Measurements from ENCODE around the gene TTLL10. TPM values are rescaled to one million over a fixed set of nuclear protein-coding genes. Genes with fewer than 3 reads are reported as not detected.
A peak's percentile ranks its signal among the peaks of the same experiment; 100 is the strongest.

TTLL10 gene
- total and polyA plus RNA-seq, 7 experiments from 2014 or later = 0.58 to 0.80 TPM; not detected in 5

DNA sequence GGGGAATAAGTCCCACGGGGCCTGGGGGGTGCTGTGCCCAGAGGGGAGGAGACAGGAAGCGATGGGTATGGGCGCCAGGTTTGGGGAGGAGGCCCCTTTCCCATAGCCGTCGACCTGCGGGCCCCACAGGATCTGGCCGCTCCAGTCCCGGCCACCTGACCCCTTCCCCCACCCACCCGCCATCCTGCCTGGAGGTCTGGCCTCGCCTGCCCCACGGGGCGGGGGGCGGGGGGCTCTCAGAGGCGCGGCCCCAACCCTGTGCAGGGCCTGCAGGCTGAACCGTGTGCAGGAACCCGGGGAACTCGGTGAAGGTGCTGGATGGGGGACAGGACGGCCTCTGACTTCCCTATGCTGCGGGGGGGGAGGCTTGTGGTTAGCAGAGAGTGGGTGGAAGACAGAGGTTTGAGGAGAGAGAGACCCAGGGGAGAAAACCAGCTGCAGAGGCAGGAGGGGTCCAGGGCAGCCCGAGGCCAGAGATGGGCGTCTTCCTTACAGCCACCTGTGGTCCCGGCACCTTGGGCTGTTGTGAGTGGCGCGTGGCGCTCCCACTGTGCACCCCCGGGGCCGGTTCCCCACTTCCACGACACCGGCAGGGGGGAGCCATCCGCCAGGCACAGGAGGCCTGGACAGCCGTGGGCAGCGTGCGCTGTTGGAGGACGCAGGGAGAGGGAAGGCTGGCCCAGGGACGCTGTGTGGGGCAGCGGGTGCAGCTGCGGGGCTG is 35.2 kb downstream of the TTLL10 start:
- Histone ChIP-seq H3K27me3 (ENCODE audit: control insufficient read depth in 2 of 2, insufficient read depth in 2 of 2, low read length in 2 of 2) (no peaks in the 10 kb centered on the region), H3K4me3 (ENCODE audit: low read length) (no peak overlapping the region), H3K36me3 (ENCODE audit: control insufficient read depth in 2 of 3, insufficient read depth in 3 of 3, low read length in 3 of 3) (no peaks in the 10 kb centered on the region), H3K27ac (ENCODE audit: low read depth, low read length) (no peak overlapping the region), H3K4me1 (ENCODE audit: control insufficient read depth in 2 of 2, insufficient read depth in 2 of 2, low read length in 2 of 2) (peaks cover 18 to 21% of the 10 kb centered on the region in 2 donors), H3K9me3 (ENCODE audit: control insufficient read depth in 2 of 3, low read length in 3 of 3) (no peaks in the 10 kb centered on the region)
- Mint-ChIP-seq H3K27ac (peak overlapping the region in 1 of 9 donors; percentile 96), H3K9me3 (peaks cover 0 to 2% (median 0%) of the 10 kb centered on the region in 11 donors), H3K27me3 (no peaks in the 10 kb centered on the region), H3K36me3 (peaks cover 0 to 3% (median 0%) of the 10 kb centered on the region in 5 donors), H3K4me1 (peaks cover 6 to 29% (median 14%) of the 10 kb centered on the region in 7 donors), H3K4me3 (peak overlapping the region; percentile 59 to 90 (median 78))
- ATAC-seq (peak; percentile 39), DNase-seq (peak in 2 of 9 donors; percentile 14 to 69)
- intact Hi-C loops (cut with micrococcal nuclease) = loop anchor here in 1 of 2 donors (1.0 to 5.0 kb wide), 3 partner anchors 37 to 72 kb away; partner anchors contain the start of gene TTLL10
- POLR2A ChIA-PET = interaction anchor here (1.0 kb wide), 1 partner anchor 13 kb away, joined by 3 read pairs; no protein-coding TSS in a partner anchor
- CTCF ChIA-PET = no interaction called here

- CTCF ChIA-PET = no interaction called here
- peak in 2 of 9 donors; percentile 5 to 20 for DNase-seq
These were observed 37.3 kb downstream of the TTLL10 start for GRCh38 chr1:1210726-1211540.

DNA sequence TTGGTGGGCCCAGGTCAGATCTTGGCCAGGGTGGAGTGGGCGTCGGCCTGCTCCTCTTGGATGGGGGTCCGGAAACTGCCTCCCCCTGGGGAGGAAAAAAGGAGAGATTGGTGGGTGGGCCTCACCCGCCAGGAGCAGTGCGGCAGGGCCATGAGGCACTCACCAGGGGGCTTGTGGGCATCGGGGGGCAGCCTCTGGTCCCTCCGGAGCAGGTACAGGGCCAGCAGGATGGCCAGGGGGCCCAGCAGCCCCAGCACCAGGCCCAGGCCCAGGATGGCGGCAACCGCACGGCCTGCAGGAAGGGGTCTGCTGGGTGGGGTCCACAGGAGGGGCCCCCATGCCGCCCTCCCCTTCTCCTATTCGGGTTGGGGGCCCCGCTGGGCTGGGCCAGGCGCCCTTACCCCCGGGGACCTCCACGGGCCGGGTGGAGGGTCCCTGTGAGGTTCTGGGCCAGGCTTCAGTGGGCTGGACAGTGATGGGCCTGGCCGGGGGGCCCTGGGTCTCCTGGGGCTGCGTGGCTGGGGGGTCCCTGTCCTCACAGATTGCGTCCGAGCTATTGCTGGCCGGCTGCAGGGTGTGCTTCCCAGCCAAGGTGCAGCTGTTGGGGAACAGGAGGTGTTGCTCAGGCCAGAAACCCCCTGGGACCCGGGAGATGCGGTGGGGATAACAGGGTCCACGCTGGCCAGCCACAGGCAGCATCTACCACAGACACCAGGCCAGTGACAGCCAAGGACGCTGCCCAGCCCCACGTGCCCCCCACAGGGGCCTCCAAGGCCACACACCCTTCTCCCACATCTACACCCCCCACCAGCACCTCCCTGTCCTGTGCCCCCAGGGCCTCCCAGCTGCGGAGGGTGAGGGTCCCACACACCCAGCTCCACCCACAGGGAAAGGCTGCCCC is 38.1 kb downstream of the TTLL10 start:
- H3K36me3 ChIP-seq (ENCODE audit: control insufficient read depth in 2 of 3, insufficient read depth in 3 of 3, low read length in 3 of 3) = peaks cover 0 to 11% (median 0%) of the 10 kb centered on the region in 3 experiments
- CTCF ChIA-PET = no interaction called here
- DNase-seq = peak in 1 of 9 donors; percentile 9
- Mint-ChIP-seq H3K27ac (peak overlapping the region in 1 of 9 donors; percentile 63), H3K4me1 (peaks cover 6 to 45% (median 30%) of the 10 kb centered on the region in 7 donors), H3K27me3 (no peaks in the 10 kb centered on the region), H3K4me3 (peak overlapping the region in 5 of 10 donors; percentile 17 to 78 (median 43)), H3K36me3 (peaks cover 0 to 8% (median 0%) of the 10 kb centered on the region in 5 donors), H3K9me3 (peaks cover 0 to 2% (median 0%) of the 10 kb centered on the region in 11 donors)
- intact Hi-C loops (cut with micrococcal nuclease) = loop anchor here (2.0 to 5.0 kb wide), 3 partner anchors 61 to 95 kb away; partner anchors contain the start of genes C1orf159 (in 1 of the 2) and UBE2J2 (in 1 of the 2)
- H3K27ac ChIP-seq (ENCODE audit: low read depth, low read length) = no peak overlapping the region
- ATAC-seq = no peak
- H3K4me3 ChIP-seq (ENCODE audit: low read length) = no peak overlapping the region
- H3K4me1 ChIP-seq (ENCODE audit: control insufficient read depth in 2 of 2, insufficient read depth in 2 of 2, low read length in 2 of 2) = peaks cover 18 to 34% of the 10 kb centered on the region in 2 donors
- H3K27me3 ChIP-seq (ENCODE audit: control insufficient read depth in 2 of 2, insufficient read depth in 2 of 2, low read length in 2 of 2) = no peaks in the 10 kb centered on the region
- POLR2A ChIA-PET = no interaction called here
- no peaks in the 10 kb centered on the region for H3K9me3 ChIP-seq (ENCODE audit: control insufficient read depth in 2 of 3, low read length in 3 of 3)

More at GRCh38 chr1:1210726-1211540, 37.3 kb downstream of the TTLL10 start:
- no peak overlapping the region for H3K27ac ChIP-seq (ENCODE audit: low read depth, low read length)
- H3K27me3 ChIP-seq (ENCODE audit: control insufficient read depth in 2 of 2, insufficient read depth in 2 of 2, low read length in 2 of 2) = no peaks in the 10 kb centered on the region
- no peak overlapping the region for H3K4me3 ChIP-seq (ENCODE audit: low read length)
- H3K4me1 ChIP-seq (ENCODE audit: control insufficient read depth in 2 of 2, insufficient read depth in 2 of 2, low read length in 2 of 2) = peaks cover 22 to 34% of the 10 kb centered on the region in 2 donors
- H3K4me3 Mint-ChIP-seq = peak overlapping the region in 3 of 10 donors; percentile 41 to 55 (median 48)
- H3K36me3 ChIP-seq (ENCODE audit: control insufficient read depth in 2 of 3, insufficient read depth in 3 of 3, low read length in 3 of 3) = peaks cover 0 to 2% (median 0%) of the 10 kb centered on the region in 3 experiments
- ATAC-seq = no peak
- no peaks in the 10 kb centered on the region for H3K27me3 Mint-ChIP-seq
- peaks cover 6 to 44% (median 26%) of the 10 kb centered on the region in 7 donors for H3K4me1 Mint-ChIP-seq
- H3K9me3 Mint-ChIP-seq = peaks cover 0 to 2% (median 0%) of the 10 kb centered on the region in 11 donors
- peak overlapping the region in 1 of 9 donors; percentile 63 for H3K27ac Mint-ChIP-seq
- peaks cover 0 to 3% (median 0%) of the 10 kb centered on the region in 5 donors for H3K36me3 Mint-ChIP-seq
- POLR2A ChIA-PET = no interaction called here
- H3K9me3 ChIP-seq (ENCODE audit: control insufficient read depth in 2 of 3, low read length in 3 of 3) = no peaks in the 10 kb centered on the region
- intact Hi-C loops (cut with micrococcal nuclease) = loop anchor here in 1 of 2 donors (5.0 kb wide), 2 partner anchors 61 to 89 kb away; partner anchors contain the start of gene UBE2J2

DNA sequence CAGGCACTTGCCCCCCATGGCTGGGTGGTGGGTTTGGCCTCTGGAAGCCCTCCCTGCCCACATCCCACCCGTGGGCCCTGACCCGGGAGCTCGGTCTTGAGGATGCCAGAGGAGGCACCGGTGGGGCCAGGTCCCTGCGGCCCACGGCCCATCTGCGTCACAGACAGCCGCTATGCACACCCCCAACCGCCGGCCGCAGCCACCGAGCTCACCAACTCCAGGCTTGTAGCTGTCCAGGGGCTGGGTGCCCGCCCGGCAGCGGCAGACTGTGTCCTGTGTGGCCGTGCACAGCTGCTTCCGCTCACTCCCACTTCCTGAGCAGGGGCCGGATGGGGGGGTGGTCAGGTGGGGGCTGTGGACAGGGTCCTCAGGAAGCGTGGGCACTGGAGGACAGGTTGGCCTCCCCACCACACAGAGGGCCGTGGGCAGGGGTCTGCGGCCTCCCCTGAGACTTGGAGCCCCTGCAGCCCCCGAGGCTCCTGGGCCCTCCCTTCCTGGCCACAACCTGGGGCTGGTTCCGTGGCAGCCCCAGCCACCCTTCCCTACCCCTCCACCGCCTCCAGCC is 39.2 kb downstream of the TTLL10 start:
- peak overlapping the region; percentile 50 for H3K27ac ChIP-seq (ENCODE audit: low read depth, low read length)
- no peaks in the 10 kb centered on the region for H3K9me3 ChIP-seq (ENCODE audit: control insufficient read depth in 2 of 3, low read length in 3 of 3)
- H3K27me3 Mint-ChIP-seq = no peaks in the 10 kb centered on the region
- H3K36me3 ChIP-seq (ENCODE audit: control insufficient read depth in 2 of 3, insufficient read depth in 3 of 3, low read length in 3 of 3) = peaks cover 0 to 19% (median 0%) of the 10 kb centered on the region in 3 experiments
- DNase-seq (peak in 2 of 9 donors; percentile 11 to 71), ATAC-seq (peak; percentile 50)
- H3K4me3 Mint-ChIP-seq = peak overlapping the region in 4 of 10 donors; percentile 23 to 78 (median 69)
- H3K4me3 ChIP-seq (ENCODE audit: low read length) = peak overlapping the region; percentile 43
- peaks cover 6 to 44% (median 29%) of the 10 kb centered on the region in 7 donors for H3K4me1 Mint-ChIP-seq
- peaks cover 0 to 11% (median 0%) of the 10 kb centered on the region in 5 donors for H3K36me3 Mint-ChIP-seq
- peaks cover 17 to 27% of the 10 kb centered on the region in 2 donors for H3K4me1 ChIP-seq (ENCODE audit: control insufficient read depth in 2 of 2, insufficient read depth in 2 of 2, low read length in 2 of 2)
- peaks cover 0 to 2% (median 0%) of the 10 kb centered on the region in 11 donors for H3K9me3 Mint-ChIP-seq
- H3K27ac Mint-ChIP-seq = peak overlapping the region in 1 of 9 donors; percentile 62
- ChIA-PET POLR2A (no interaction called here), CTCF (no interaction called here)
- no peaks in the 10 kb centered on the region for H3K27me3 ChIP-seq (ENCODE audit: control insufficient read depth in 2 of 2, insufficient read depth in 2 of 2, low read length in 2 of 2)
- intact Hi-C loops (cut with micrococcal nuclease) = loop anchor here (2.0 to 5.0 kb wide), 3 partner anchors 59 to 96 kb away; partner anchors contain the start of genes C1orf159 (in 1 of the 2) and UBE2J2 (in 1 of the 2)

DNA sequence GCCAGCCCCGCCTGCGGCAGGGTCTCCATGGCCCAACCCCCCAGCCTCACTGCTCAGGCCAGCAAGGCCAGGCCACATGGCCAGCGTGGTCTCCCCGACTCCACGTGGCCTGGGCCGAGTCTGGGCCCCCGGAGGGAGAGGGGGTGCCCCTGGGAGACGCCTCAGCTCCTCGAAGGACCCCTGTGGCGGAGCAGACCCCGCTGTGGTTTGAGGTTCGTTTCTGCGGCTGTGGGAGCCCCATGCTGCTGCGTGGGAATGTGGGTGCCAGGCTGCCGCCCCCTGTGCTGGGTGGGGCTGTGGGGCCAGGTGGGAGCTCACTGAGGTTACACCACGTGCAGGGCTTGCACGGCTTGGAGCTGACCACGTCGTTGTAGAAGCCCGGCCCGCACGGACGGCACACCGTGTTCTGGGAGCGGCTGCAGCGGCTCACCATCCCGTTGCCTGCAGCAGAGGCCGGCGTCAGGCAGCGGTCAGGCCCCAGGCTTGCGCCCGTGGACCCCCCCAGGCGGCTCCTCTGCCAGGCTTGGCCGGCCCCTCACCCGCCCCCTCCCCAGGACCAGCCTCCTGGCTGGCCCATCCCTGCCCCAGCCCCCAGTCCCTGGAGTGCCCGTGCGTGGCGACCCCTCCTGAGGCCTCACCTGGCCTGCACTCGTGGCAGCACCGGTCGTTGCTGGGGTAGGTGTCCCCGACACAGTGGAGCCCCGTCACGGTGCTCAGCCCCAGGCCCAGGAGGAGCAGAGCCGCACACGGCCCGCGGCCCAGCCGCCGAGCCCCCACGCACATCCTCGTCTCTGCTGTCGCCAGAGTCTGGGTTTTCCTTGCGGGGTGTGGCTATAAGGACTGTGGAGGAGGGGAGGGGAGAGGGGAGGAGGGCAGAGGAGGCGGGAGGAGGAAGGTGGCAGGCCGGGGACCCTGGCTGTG is 39.9 kb downstream of the TTLL10 start, which contains the start of gene TNFRSF4:
TSS of gene TNFRSF4 (minus strand) at position 809 of the 921 bp plus-strand sequence. CDS start at position 783, 26 bp downstream.
- peaks cover 11 to 27% of the 10 kb centered on the region in 2 donors for H3K4me1 ChIP-seq (ENCODE audit: control insufficient read depth in 2 of 2, insufficient read depth in 2 of 2, low read length in 2 of 2)
- Mint-ChIP-seq H3K27ac (peak within 1 kb of the TSS in 7 of 9 donors; percentile 15 to 78 (median 55)), H3K4me3 (peak within 1 kb of the TSS in 9 of 10 donors; percentile 39 to 80 (median 62)), H3K9me3 (peaks cover 0 to 2% (median 0%) of the 10 kb centered on the region in 11 donors), H3K27me3 (no peaks in the 10 kb centered on the region), H3K4me1 (peaks cover under 1 to 37% (median 22%) of the 10 kb centered on the region in 7 donors), H3K36me3 (peaks cover 0 to 14% (median 0%) of the 10 kb centered on the region in 5 donors)
- peaks cover 0 to 26% (median 0%) of the 10 kb centered on the region in 3 experiments for H3K36me3 ChIP-seq (ENCODE audit: control insufficient read depth in 2 of 3, insufficient read depth in 3 of 3, low read length in 3 of 3)
- H3K9me3 ChIP-seq (ENCODE audit: control insufficient read depth in 2 of 3, low read length in 3 of 3) = no peaks in the 10 kb centered on the region
- H3K27me3 ChIP-seq (ENCODE audit: control insufficient read depth in 2 of 2, insufficient read depth in 2 of 2, low read length in 2 of 2) = no peaks in the 10 kb centered on the region
- intact Hi-C loops (cut with micrococcal nuclease) = loop anchor here (2.0 to 5.0 kb wide), 3 partner anchors 59 to 97 kb away; partner anchors contain the start of genes C1orf159 (in 1 of the 2) and UBE2J2 (in 1 of the 2)
- POLR2A ChIA-PET = no interaction called here
- ATAC-seq = peak; percentile 18
- CTCF ChIA-PET = no interaction called here
- peak in 2 of 9 donors; percentile 28 to 66 for DNase-seq
- H3K27ac ChIP-seq (ENCODE audit: low read depth, low read length) = peak within 1 kb of the TSS; percentile 50
- peak within 1 kb of the TSS; percentile 43 for H3K4me3 ChIP-seq (ENCODE audit: low read length)

All from naive thymus-derived CD4-positive, alpha-beta T cell (primary cell).